GM12891 (cell line): ENCODE measurements around the gene DDX4.

Source experiments
- DNase-seq: peaks from one replicate; pipeline ENCODE4 v3.0.0; 2011; ENCODE audit warnings: low spot score; ENCODE audit not compliant: insufficient read length
- FAIRE-seq: peaks from 2 replicates; lab custom pipeline; 2011; peaks lifted over from hg19 to GRCh38; lab: Jason Lieb, UNC
- PAX5 ChIP-seq: IDR thresholded peaks from 2 replicates; pipeline ENCODE4 v1.6.1; 2011; ENCODE audit warnings: low read length, moderate library complexity, mild to moderate bottlenecking; ENCODE audit not compliant: insufficient read depth, severe bottlenecking
- POLR2A ChIP-seq: IDR thresholded peaks from 2 replicates; pipeline ENCODE4 v1.6.1; 2011; ENCODE audit warnings: low read depth, low read length, control low read depth
- POLR2AphosphoS5 ChIP-seq: IDR thresholded peaks from 2 replicates; pipeline ENCODE4 v1.6.1; 2011; ENCODE audit warnings: low read depth, low read length, control low read depth
- POU2F2 ChIP-seq: IDR thresholded peaks from 2 replicates; pipeline ENCODE4 v1.6.1; 2011; ENCODE audit warnings: low read depth, mild to moderate bottlenecking, control low read depth, low read length, moderate library complexity
- SPI1 ChIP-seq: IDR thresholded peaks from 2 replicates; pipeline ENCODE4 v1.6.1; 2011; ENCODE audit warnings: low read depth, low read length, control low read depth
- TAF1 ChIP-seq: IDR thresholded peaks from 2 replicates; pipeline ENCODE4 v1.6.1; 2011; ENCODE audit warnings: low read depth, low read length, control low read depth

Gene DDX4

GRCh38 chr5:55848783-55849182 is 110.9 kb downstream of the DDX4 start:
- TF ChIP-seq POU2F2 (no peak), POLR2A (no peak), POLR2AphosphoS5 (no peak), TAF1 (no peak), PAX5 (no peak), SPI1 (no peak)
- no peak for DNase-seq
- FAIRE-seq, result no peak

DNA sequence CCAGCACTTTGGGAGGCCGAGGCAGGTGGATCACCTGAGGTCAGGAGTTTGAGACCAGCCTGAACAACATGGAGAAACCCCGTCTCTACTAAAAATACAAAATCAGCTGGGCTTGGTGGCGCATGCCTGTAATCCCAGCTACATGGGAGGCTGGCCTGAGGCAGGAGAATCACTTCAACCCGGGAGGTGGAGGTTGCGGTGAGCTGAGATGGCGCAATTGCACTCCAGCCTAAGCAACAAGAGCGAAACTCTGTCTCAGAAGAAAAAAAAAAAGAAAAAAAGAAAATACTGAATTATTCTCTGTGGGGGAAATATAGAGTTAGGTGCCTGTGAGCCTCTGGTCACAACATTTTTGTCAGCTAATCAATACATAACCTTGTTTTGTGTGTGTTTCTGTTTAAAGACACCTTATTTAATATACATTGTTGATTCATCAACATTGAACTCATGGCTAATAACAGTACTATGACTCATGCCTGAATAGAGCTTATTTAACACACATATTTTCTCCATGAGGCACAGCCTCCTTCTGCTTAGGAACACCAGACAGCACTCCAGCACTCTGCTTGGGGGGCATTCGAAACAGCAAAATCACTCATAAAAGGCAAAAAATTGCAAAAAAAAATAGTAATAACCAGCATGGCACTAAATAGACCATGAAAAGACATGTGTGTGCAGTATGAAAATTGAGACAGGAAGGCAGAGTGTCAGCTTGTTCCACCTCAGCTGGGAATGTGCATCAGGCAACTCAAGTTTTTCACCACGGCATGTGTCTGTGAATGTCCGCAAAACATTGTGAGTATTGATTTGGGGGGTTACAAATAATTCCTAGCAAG is 113.2 kb downstream of the DDX4 start, which contains the start of gene IL31RA:
TSS of gene IL31RA (plus strand) at position 519 of the 836 bp plus-strand sequence. CDS start at position 733, 214 bp downstream.
- no peak for TF ChIP-seq POLR2A
- TF ChIP-seq POLR2AphosphoS5, result no peak
- TF ChIP-seq POU2F2, result no peak
- DNase-seq (no peak), FAIRE-seq (no peak)

DNA sequence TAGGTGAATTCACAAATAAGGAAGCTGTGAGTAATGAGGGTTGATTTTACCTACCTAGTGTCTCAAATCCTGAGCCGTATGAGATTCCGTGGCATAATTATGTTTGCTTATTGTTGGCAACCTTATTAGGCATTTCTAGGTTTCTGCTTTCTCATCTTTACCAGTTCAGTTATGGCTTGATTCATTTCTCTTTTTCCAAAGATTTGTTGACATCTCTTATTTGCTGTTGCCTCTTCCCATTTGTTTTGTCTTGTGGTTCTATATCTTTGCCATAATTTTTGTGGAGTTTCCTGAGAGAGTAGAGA is 113.8 kb downstream of the DDX4 start:
- DNase-seq, result no peak
- TF ChIP-seq TAF1, result no peak
- no peak for TF ChIP-seq POLR2A
- TF ChIP-seq PAX5, result no peak
- no peak for TF ChIP-seq POLR2AphosphoS5
- TF ChIP-seq POU2F2, result no peak
- no peak for TF ChIP-seq SPI1
- FAIRE-seq, result no peak

DNA sequence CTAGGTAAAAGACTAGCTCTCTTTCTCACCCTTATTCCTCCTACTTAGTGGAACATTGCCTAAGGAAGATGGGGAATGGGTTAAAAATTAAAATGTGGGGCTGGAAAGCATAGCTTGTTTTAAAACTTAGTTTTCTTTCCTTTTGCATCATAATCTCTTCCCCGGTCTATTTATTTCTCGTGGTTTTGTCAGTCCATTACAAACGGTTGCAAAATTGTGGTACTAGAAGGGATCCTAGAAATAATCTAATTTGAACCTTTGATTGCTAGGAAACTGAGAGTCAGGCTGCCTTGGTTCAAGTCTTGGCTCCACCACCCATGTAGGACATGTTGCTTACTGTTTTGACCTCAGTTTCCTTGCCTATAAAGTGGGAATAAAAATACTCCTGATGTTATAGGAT is 114.6 kb downstream of the DDX4 start:
- DNase-seq, result no peak
- no peak for FAIRE-seq
- TF ChIP-seq POLR2AphosphoS5, result no peak
- no peak for TF ChIP-seq POLR2A
- no peak for TF ChIP-seq POU2F2
- no peak for TF ChIP-seq PAX5
- TF ChIP-seq TAF1, result no peak
- TF ChIP-seq SPI1, result no peak

DNA sequence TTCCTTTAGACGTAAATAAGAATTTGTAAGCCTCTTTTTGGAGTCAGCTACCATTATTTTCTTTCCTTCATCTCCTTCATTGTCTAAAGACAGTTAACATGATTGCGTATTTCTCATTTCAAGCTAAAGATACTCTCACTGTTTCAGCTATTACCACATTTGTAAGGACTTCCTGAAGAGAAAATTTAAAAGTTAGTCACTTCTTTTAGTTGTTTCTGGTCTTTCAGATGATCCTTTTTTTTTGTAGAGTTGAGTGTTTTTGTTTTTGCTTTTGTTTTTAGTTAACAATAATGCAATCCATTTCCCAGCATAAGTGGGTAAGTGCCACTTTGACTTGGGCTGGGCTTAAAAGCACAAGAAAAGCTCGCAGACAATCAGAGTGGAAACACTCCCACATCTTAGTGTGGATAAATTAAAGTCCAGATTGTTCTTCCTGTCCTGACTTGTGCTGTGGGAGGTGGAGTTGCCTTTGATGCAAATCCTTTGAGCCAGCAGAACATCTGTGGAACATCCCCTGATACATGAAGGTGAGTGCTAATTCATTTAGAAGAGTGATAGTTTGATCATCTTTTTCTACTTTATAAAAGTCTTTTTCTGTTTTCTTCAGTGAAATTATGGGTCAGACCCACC is 115.3 kb downstream of the DDX4 start:
- DNase-seq, result no peak
- TF ChIP-seq POLR2A (no peak), PAX5 (no peak), POLR2AphosphoS5 (no peak), TAF1 (no peak), POU2F2 (no peak), SPI1 (no peak)
- FAIRE-seq, result no peak

DNA sequence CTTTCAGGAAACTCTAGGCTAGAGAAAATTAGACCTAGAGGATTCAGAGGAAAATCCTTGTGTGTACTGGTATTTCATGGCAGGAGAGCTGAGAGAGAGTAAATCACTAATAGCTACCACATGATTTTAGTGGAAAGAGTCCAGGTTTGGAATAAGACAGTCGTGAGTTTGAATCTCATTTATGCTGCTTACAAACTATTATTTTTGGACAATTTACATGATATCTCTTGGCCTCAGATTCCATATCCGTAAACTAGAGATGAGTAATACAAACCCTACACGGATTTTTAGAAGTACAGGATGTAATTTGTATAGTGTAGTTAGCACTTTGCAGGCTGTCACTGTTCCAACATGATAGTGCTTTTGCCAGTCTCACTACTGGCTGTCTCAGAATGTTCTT is 116.0 kb downstream of the DDX4 start:
- FAIRE-seq (no peak), DNase-seq (no peak)
- TF ChIP-seq POLR2AphosphoS5, result no peak
- no peak for TF ChIP-seq POLR2A
- no peak for TF ChIP-seq SPI1

DNA sequence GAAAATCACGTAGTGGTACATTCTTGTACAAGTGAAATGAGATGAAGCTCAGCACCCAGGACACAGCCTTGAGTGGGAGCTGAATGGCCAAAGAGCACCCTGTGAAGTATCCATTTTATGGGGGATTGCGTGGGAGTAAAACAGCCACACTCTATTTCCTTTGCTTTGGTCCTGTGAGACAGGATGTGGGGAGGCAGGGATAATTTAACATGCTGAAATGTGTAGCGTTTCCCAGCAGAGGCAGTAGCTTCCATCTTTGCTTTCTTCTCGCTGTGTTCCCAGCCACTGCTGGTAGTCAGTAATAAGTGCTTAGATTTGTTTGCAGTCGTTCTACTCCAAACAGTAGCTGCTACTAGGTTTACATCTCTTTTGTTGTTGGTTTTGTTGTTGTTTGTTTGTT is 117.6 kb downstream of the DDX4 start:
- FAIRE-seq (no peak), DNase-seq (no peak)
- TF ChIP-seq SPI1 (no peak), POLR2AphosphoS5 (no peak), POLR2A (no peak), TAF1 (no peak), POU2F2 (no peak), PAX5 (no peak)

DNA sequence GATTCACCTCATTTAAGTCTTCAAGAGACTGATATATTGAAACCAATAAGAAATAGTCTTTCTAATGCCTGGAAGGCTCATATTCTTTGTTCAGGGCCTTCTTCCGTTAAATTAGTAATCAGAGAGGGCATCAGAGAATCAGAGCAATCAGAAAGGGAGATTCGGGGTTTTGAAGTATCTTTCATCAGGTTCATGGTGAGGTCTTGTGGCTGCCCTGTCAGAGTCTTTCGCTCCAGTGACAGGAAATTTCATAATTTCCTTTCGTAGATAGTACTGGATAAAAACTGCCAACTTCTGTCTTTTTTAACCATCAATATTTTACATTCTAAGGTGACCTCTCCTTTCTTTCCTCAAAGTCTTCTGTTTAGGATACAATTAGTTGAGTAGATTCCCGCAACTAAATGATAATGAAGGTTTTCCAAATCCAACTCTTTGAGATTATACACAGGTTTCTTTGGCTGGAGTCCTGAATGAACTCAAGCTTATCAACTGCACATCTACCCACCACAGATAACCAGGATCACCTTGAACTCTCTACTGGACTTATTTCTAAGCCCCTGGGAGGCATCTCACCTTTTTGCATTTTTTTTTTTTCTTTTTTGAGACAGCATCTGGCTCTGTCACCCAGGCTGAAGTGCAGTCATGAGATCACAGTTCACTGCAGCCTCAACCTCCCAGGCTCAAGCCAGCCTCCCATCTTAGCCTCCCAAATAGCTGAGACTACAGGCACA is 118.8 kb downstream of the DDX4 start:
- FAIRE-seq, result no peak
- no peak for DNase-seq
- TF ChIP-seq SPI1, result no peak

DNA sequence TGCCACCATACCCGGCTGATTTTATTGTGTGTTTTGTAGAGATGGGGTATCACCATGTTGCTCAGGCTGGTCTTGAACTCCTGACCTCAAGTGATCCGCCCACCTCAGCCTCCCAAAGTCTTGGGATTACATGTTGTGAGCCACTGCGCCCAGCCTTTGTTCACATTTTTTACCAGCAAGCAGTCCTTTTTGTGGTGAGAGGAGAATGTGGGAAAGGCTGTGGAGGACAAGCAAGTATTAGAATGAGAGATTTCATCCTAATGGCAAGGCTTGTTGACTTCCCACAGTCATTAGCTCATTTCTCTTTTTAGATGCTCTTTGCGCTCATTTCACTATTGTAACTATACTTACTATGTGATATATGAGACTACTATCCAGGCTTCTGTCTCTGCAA is 119.4 kb downstream of the DDX4 start:
- TF ChIP-seq PAX5, result no peak
- TF ChIP-seq POLR2AphosphoS5, result no peak
- TF ChIP-seq SPI1, result no peak
- no peak for TF ChIP-seq POLR2A
- no peak for TF ChIP-seq POU2F2
- TF ChIP-seq TAF1, result no peak
- no peak for FAIRE-seq
- no peak for DNase-seq

DNA sequence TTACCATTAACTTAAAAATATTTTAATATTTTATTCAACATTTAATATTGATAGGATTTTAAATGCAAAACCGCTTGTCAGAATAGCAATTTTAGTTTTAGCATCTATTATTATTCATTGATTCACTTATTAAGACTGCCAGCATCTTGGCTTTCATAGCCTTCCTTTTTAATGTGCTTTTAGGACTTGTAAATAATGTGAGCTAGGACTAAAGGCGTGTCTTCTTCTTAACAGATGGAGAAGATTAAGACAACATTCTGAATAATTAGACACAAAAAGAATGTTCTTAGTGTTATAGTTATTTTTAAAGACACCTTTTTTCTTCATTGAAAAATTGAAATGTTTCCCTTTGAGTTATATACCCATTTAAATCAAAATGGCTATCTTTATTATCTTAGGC is 120.2 kb downstream of the DDX4 start:
- TF ChIP-seq PAX5 (no peak), POLR2A (no peak), SPI1 (no peak), TAF1 (no peak), POLR2AphosphoS5 (no peak), POU2F2 (no peak)
- FAIRE-seq (no peak), DNase-seq (no peak)
